Progenitor cell of endocrine pancreas (in vitro differentiated cells): ENCODE results near the gene AKT3. TPM values are rescaled to one million over a fixed set of nuclear protein-coding genes. Genes with fewer than 3 reads are reported as not detected.

Experiments used
- DNase-seq: peaks from one replicate; pipeline ENCODE4 v3.0.0; 2021; ENCODE audit warnings: low spot score; ENCODE audit not compliant: unreplicated experiment
- H3K27ac Mint-ChIP-seq: 2 replicates; pipeline ENCODE4 v1.8.0; 2021; ENCODE audit warnings: mild to moderate bottlenecking, moderate library complexity, mixed read lengths
- H3K27me3 Mint-ChIP-seq: 2 replicates; pipeline ENCODE4 v1.8.0; 2021; ENCODE audit warnings: mixed read lengths
- H3K36me3 Mint-ChIP-seq: 2 replicates; pipeline ENCODE4 v1.8.0; 2022; ENCODE audit warnings: mixed read lengths; ENCODE audit not compliant: insufficient read depth
- H3K4me1 Mint-ChIP-seq: 2 replicates; pipeline ENCODE4 v1.8.0; 2021; ENCODE audit warnings: low read depth, mixed read lengths
- H3K4me3 Mint-ChIP-seq: 2 replicates; pipeline ENCODE4 v1.8.0; 2021; ENCODE audit warnings: low read depth, mild to moderate bottlenecking, moderate library complexity, mixed read lengths
- H3K9me3 Mint-ChIP-seq: 2 replicates; pipeline ENCODE4 v1.8.0; 2021; ENCODE audit warnings: low read depth, mixed read lengths
- CTCF ChIP-seq: fragments of 200-600 bp; sonication (generic); IDR thresholded peaks from one replicate; pipeline ENCODE4 v1.5.0; 2021; ENCODE audit warnings: antibody characterized with exemption, mild to moderate bottlenecking; ENCODE audit not compliant: unreplicated experiment
- total RNA-seq: library from RNA; stranded (reverse); gene quantifications from 2 replicates; pipeline ENCODE4 v1.2.1, GENCODE V29; 2021

Gene AKT3
- total RNA-seq, 1 donor from 2014 or later, result 45.5 TPM

- H3K27me3 Mint-ChIP-seq, result no peaks in the 10 kb centered on the region
- no peak overlapping the region for H3K27ac Mint-ChIP-seq
- no peak for DNase-seq
- H3K4me1 Mint-ChIP-seq, result no peaks in the 10 kb centered on the region
- H3K9me3 Mint-ChIP-seq, result no peaks in the 10 kb centered on the region
- no peak overlapping the region for H3K4me3 Mint-ChIP-seq
- no peak for TF ChIP-seq CTCF
- peaks cover 3% of the 10 kb centered on the region for H3K36me3 Mint-ChIP-seq
Observed at GRCh38 chr1:243529512-243529911, 320.5 kb downstream of the AKT3 start.

GRCh38 chr1:243528459-243529121, 321.5 kb downstream of the AKT3 start:
- Mint-ChIP-seq H3K9me3 (no peaks in the 10 kb centered on the region), H3K27ac (no peak overlapping the region), H3K36me3 (peaks cover 3% of the 10 kb centered on the region), H3K4me3 (no peak overlapping the region), H3K27me3 (no peaks in the 10 kb centered on the region), H3K4me1 (no peaks in the 10 kb centered on the region)
- no peak for TF ChIP-seq CTCF
- no peak for DNase-seq

- H3K4me1 Mint-ChIP-seq, result no peaks in the 10 kb centered on the region
- no peak for DNase-seq
- no peak for TF ChIP-seq CTCF
- H3K27ac Mint-ChIP-seq, result no peak overlapping the region
- H3K27me3 Mint-ChIP-seq, result no peaks in the 10 kb centered on the region
- H3K36me3 Mint-ChIP-seq, result peaks cover 3% of the 10 kb centered on the region
- no peaks in the 10 kb centered on the region for H3K9me3 Mint-ChIP-seq
- no peak overlapping the region for H3K4me3 Mint-ChIP-seq
Observed at GRCh38 chr1:243526180-243526579, 323.9 kb downstream of the AKT3 start.

- no peak for DNase-seq
- peaks cover 3% of the 10 kb centered on the region for H3K36me3 Mint-ChIP-seq
- TF ChIP-seq CTCF, result no peak
- no peaks in the 10 kb centered on the region for H3K9me3 Mint-ChIP-seq
- no peaks in the 10 kb centered on the region for H3K4me1 Mint-ChIP-seq
- H3K4me3 Mint-ChIP-seq, result no peak overlapping the region
- H3K27me3 Mint-ChIP-seq, result no peaks in the 10 kb centered on the region
- H3K27ac Mint-ChIP-seq, result no peak overlapping the region
Observed at GRCh38 chr1:243525085-243525487, 325.0 kb downstream of the AKT3 start.

GRCh38 chr1:243523766-243524165, 326.3 kb downstream of the AKT3 start:
- peaks cover 1% of the 10 kb centered on the region for H3K9me3 Mint-ChIP-seq
- DNase-seq, result no peak
- peaks cover 3% of the 10 kb centered on the region for H3K36me3 Mint-ChIP-seq
- no peak overlapping the region for H3K4me3 Mint-ChIP-seq
- H3K27ac Mint-ChIP-seq, result no peak overlapping the region
- H3K27me3 Mint-ChIP-seq, result no peaks in the 10 kb centered on the region
- no peaks in the 10 kb centered on the region for H3K4me1 Mint-ChIP-seq
- no peak for TF ChIP-seq CTCF
